Keratinocyte (primary cell): ENCODE results near the gene PCDH10. TPM values are rescaled to one million over a fixed set of nuclear protein-coding genes. Genes with fewer than 3 reads are reported as not detected.

Experiments used
- DNase-seq: peaks from one replicate; pipeline ENCODE4 v3.0.0-alpha.2; 2011; ENCODE audit warnings: low read depth, missing footprints, low spot score
- FAIRE-seq: peaks from 2 replicates; lab custom pipeline; 2011; peaks lifted over from hg19 to GRCh38; lab: Jason Lieb, UNC
- H2AFZ ChIP-seq: 2 replicates; pipeline ENCODE4 v1.6.0; 2012; ENCODE audit warnings: low read length, control low read depth, inconsistent platforms; ENCODE audit not compliant: control insufficient read depth
- H3K27ac ChIP-seq: 2 replicates; pipeline ENCODE4 v1.5.1; 2011; ENCODE audit warnings: low read length; ENCODE audit not compliant: control insufficient read depth, insufficient read depth
- H3K27me3 ChIP-seq: 3 replicates; pipeline ENCODE4 v1.6.0; 2011; ENCODE audit warnings: low read length; ENCODE audit not compliant: control insufficient read depth, insufficient read depth; ENCODE audit errors: extremely low read depth
- H3K36me3 ChIP-seq, 2 experiments: 2 replicates in 1 of 2; 3 replicates in 1 of 2; pipeline ENCODE4 v1.5.1; 2011; ENCODE audit warnings: low read length in 2 of 2, mild to moderate bottlenecking in 1 of 2; ENCODE audit not compliant: control insufficient read depth in 2 of 2, insufficient read depth in 2 of 2; ENCODE audit errors: extremely low read depth in 1 of 2
- H3K4me1 ChIP-seq: 3 replicates; pipeline ENCODE4 v1.5.1; 2011; ENCODE audit warnings: low read length; ENCODE audit not compliant: control insufficient read depth, insufficient read depth; ENCODE audit errors: extremely low read depth
- H3K4me2 ChIP-seq: 3 replicates; pipeline ENCODE4 v1.6.0; 2011; ENCODE audit warnings: low read depth, low read length; ENCODE audit not compliant: control insufficient read depth, insufficient read depth; ENCODE audit errors: extremely low read depth
- H3K4me3 ChIP-seq, 3 experiments: fragments of 200-600 bp in 1 of 3; sonication (generic) in 1 of 3; 2 replicates in 2 of 3; 3 replicates in 1 of 3; pipeline ENCODE4 v1.5.1; 2011 to 2016; ENCODE audit warnings: low read length in 3 of 3, mild to moderate bottlenecking in 3 of 3, control low read depth in 2 of 3, inconsistent platforms in 1 of 3, low read depth in 1 of 3, mixed read lengths in 1 of 3, mixed run types in 1 of 3, moderate library complexity in 1 of 3; ENCODE audit not compliant: control insufficient read depth in 2 of 3, insufficient read depth in 2 of 3; ENCODE audit errors: extremely low read depth in 1 of 3
- H3K79me2 ChIP-seq: 2 replicates; pipeline ENCODE4 v1.6.0; 2012; ENCODE audit warnings: low read length; ENCODE audit not compliant: control insufficient read depth, insufficient read depth
- H3K9ac ChIP-seq: 3 replicates; pipeline ENCODE4 v1.6.0; 2011; ENCODE audit warnings: low read length; ENCODE audit not compliant: control insufficient read depth, insufficient read depth; ENCODE audit errors: extremely low read depth
- H3K9me1 ChIP-seq: 3 replicates; pipeline ENCODE4 v1.6.0; 2011; ENCODE audit warnings: low read length; ENCODE audit not compliant: control insufficient read depth, insufficient read depth; ENCODE audit errors: extremely low read depth
- H3K9me3 ChIP-seq: 2 replicates; pipeline ENCODE4 v1.5.1; 2012; ENCODE audit warnings: low read depth, low read length; ENCODE audit not compliant: control insufficient read depth
- H4K20me1 ChIP-seq: 3 replicates; pipeline ENCODE4 v1.6.0; 2011; ENCODE audit warnings: low read length; ENCODE audit not compliant: control insufficient read depth, insufficient read depth; ENCODE audit errors: extremely low read depth
- CTCF ChIP-seq, 3 experiments: IDR thresholded peaks in 1 of 3; conservative IDR thresholded peaks in 1 of 3; optimal IDR thresholded peaks in 1 of 3; 2 replicates in 2 of 3; 3 replicates in 1 of 3; pipeline versions ENCODE3 to v1.5.1; 2011; ENCODE audit warnings: low read length in 3 of 3, mild to moderate bottlenecking in 3 of 3, moderate library complexity in 2 of 3, control low read depth in 1 of 3, inconsistent platforms in 1 of 3; ENCODE audit not compliant: insufficient read depth in 2 of 3; ENCODE audit errors: extremely low read depth in 1 of 3
- EZH2 ChIP-seq: IDR thresholded peaks from one replicate; pipeline ENCODE4 v1.6.1; 2012; ENCODE audit warnings: inconsistent platforms, mild to moderate bottlenecking, low read length, moderate library complexity
- dilution Hi-C: fragments of 300-500 bp; cut with MboI; formaldehyde crosslinking; loops from one replicate; pipeline ENCODE4 v1.7.0; 2020; ENCODE audit warnings: low sequenced_read_pairs; ENCODE audit not compliant: extremely low pct_ligation_motif_present
- polyA plus RNA-seq, 5 experiments: library from polyadenylated mRNA; depleted of rRNA in 3 of 5; stranded (reverse) in 3 of 5; stranded (forward) in 1 of 5; unstranded in 1 of 5; fragments of >200 nt; gene quantifications; 1 replicate in 1 of 5; 2 replicates in 3 of 5; 3 replicates in 1 of 5; pipeline versions ENCODE4 v1.2.1 to v1.2.3, GENCODE V29; 2011 to 2012; ENCODE audit warnings: missing spikeins in 2 of 5, low read depth in 1 of 5, low replicate concordance in 1 of 5

The PCDH10 gene
- polyA plus RNA-seq, 1 donor (not counting 4 experiments of a cell fraction or from before 2014, with no cell fraction given), result not detected

- Histone ChIP-seq H3K27me3 (peaks cover 56% of the 10 kb centered on the region), H3K27ac (no peak overlapping the region), H3K36me3 (no peaks in the 10 kb centered on the region), H3K79me2 (no peaks in the 10 kb centered on the region), H2AFZ (no peak overlapping the region), H3K4me2 (no peak overlapping the region), H3K9ac (no peak overlapping the region), H3K9me1 (no peaks in the 10 kb centered on the region), H3K4me1 (peaks cover 9% of the 10 kb centered on the region), H3K9me3 (no peaks in the 10 kb centered on the region), H3K4me3 (no peak overlapping the region), H4K20me1 (no peaks in the 10 kb centered on the region)
- FAIRE-seq (no peak), DNase-seq (no peak)
- dilution Hi-C loops, result no loop called here
- no peak for TF ChIP-seq CTCF (optimal IDR thresholded peaks at IDR 0.05 in 1 of 3, IDR thresholded peaks at IDR 0.05 in 1 of 3, conservative IDR thresholded peaks at IDR 0.05 in 1 of 3; ENCODE audit: extremely low read depth in 1 of 3, insufficient read depth in 2 of 3, low read length in 3 of 3)
- no peak for TF ChIP-seq EZH2
Measured at GRCh38 chr4:133152831-133153481, 3.9 kb downstream of the PCDH10 start.

DNA sequence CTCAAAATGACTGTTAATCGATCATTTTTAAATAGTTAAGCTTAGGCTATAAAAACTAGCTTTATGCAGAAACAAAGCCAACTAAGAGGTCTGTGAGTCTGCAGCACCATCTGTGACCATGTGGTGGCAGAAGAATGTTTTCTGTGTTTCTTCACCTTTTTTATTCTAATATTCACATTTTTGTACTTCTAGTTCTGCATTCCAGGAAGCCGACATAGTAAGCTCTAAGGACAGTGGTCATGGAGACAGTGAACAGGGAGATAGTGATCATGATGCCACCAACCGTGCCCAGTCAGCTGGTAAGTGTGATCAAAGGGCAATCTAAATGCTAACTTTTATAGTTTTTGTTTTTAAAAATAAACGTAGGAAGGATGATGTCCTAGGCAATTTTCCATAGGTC, 5.6 kb downstream of the PCDH10 start:
- H3K4me1 ChIP-seq, result no peaks in the 10 kb centered on the region
- no peak overlapping the region for H2AFZ ChIP-seq
- no peak overlapping the region for H3K4me2 ChIP-seq
- DNase-seq (no peak), FAIRE-seq (no peak)
- no peaks in the 10 kb centered on the region for H3K9me3 ChIP-seq
- no peak overlapping the region for H3K9ac ChIP-seq
- no peaks in the 10 kb centered on the region for H4K20me1 ChIP-seq
- no peaks in the 10 kb centered on the region for H3K79me2 ChIP-seq
- H3K4me3 ChIP-seq, result no peak overlapping the region
- TF ChIP-seq EZH2 (no peak), CTCF (optimal IDR thresholded peaks at IDR 0.05 in 1 of 3, IDR thresholded peaks at IDR 0.05 in 1 of 3, conservative IDR thresholded peaks at IDR 0.05 in 1 of 3; ENCODE audit: extremely low read depth in 1 of 3, insufficient read depth in 2 of 3, low read length in 3 of 3) (peak; percentile 43 to 64 (median 53))
- H3K27ac ChIP-seq, result no peak overlapping the region
- no peaks in the 10 kb centered on the region for H3K36me3 ChIP-seq
- dilution Hi-C loops, result no loop called here
- H3K27me3 ChIP-seq, result peaks cover 39% of the 10 kb centered on the region
- no peaks in the 10 kb centered on the region for H3K9me1 ChIP-seq
